ENCODE data around the gene SLC47A1. TPM values are rescaled to one million over a fixed set of nuclear protein-coding genes. Genes with fewer than 3 reads are reported as not detected.
"Not testable (repeated sequence)": the region's sequence is repeated elsewhere in the genome, so short reads cannot be mapped to it uniquely, and the experiment has no call there.

SLC47A1 gene
- total and polyA plus RNA-seq, 12 donors, result 0.62 to 20.3 (median 6.7) TPM

DNA sequence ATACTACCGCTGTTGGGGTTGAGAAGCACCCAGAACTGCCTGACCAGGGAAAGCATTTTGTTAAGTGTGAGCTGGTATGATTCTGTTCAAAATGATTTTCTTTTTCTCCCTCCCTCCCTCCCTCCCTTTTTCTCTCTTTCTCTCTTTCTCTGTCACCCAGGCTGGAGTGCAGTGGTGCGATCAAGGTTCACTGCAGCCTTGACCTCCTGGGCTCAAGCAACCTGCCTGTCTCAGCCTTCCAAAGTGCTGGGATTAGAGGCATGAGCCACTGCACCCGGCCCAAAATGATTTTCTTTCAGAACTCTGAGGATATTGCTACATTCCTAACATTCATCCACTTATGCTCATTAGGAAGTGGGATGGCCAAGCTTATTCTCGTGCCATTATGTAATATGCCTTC, 41.3 kb downstream of the SLC47A1 start:
- DNase-seq (no peak), ATAC-seq (no peak)
- TF ChIP-seq, protein P1, sequence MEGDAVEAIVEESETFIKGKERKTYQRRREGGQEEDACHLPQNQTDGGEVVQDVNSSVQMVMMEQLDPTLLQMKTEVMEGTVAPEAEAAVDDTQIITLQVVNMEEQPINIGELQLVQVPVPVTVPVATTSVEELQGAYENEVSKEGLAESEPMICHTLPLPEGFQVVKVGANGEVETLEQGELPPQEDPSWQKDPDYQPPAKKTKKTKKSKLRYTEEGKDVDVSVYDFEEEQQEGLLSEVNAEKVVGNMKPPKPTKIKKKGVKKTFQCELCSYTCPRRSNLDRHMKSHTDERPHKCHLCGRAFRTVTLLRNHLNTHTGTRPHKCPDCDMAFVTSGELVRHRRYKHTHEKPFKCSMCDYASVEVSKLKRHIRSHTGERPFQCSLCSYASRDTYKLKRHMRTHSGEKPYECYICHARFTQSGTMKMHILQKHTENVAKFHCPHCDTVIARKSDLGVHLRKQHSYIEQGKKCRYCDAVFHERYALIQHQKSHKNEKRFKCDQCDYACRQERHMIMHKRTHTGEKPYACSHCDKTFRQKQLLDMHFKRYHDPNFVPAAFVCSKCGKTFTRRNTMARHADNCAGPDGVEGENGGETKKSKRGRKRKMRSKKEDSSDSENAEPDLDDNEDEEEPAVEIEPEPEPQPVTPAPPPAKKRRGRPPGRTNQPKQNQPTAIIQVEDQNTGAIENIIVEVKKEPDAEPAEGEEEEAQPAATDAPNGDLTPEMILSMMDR (IDR thresholded peaks at IDR 0.05), result no peak
- H3K27ac ChIP-seq, result no peak overlapping the region
- intact Hi-C loops (cut with DNase I), result no loop called here
- no peaks in the 10 kb centered on the region for H3K9me3 ChIP-seq
- peaks cover 0 to 13% (median 13%) of the 10 kb centered on the region in 7 donors for H3K27me3 ChIP-seq
- WGBS, 2 donors, result 83 to 87% methylated on average over 4 of the region's 4 CpGs
- H3K36me3 ChIP-seq, result no peaks in the 10 kb centered on the region
- peaks cover 0 to 6% (median 0%) of the 10 kb centered on the region in 9 donors for H3K4me1 ChIP-seq
- no peak overlapping the region for H3K4me3 ChIP-seq

DNA sequence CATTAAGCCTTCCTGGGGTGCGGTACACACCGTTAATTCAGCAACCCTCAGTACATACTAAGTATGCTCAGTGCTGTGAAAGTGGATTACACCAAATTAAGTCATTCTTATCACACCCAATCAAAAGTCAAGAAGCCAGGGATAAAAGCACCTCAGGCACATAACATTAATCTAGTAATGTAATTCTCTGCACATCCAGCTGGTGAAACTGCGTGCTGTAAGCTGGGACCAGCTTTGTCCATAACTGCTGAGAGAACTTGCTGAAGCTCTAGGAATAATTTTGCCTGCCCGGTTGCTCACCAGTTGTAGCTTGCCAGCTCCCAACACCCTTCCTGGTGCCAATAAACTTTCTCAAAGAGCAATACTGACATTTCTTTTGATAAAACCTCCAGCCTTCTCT, 44.9 kb downstream of the SLC47A1 start:
- ATAC-seq, result no peak
- H3K4me3 ChIP-seq, result no peak overlapping the region
- peaks cover 0 to 31% (median 21%) of the 10 kb centered on the region in 7 donors for H3K27me3 ChIP-seq
- intact Hi-C loops (cut with DNase I), result no loop called here
- H3K27ac ChIP-seq, result no peak overlapping the region
- H3K9me3 ChIP-seq, result no peaks in the 10 kb centered on the region
- H3K4me1 ChIP-seq, result peaks cover 0 to 9% (median 0%) of the 10 kb centered on the region in 9 donors
- TF ChIP-seq, protein P1 (IDR thresholded peaks at IDR 0.05), result no peak
- no peak for DNase-seq
- 72 to 83% methylated on average over 4 of the region's 4 CpGs for WGBS, 2 donors
- H3K36me3 ChIP-seq, result no peaks in the 10 kb centered on the region

DNA sequence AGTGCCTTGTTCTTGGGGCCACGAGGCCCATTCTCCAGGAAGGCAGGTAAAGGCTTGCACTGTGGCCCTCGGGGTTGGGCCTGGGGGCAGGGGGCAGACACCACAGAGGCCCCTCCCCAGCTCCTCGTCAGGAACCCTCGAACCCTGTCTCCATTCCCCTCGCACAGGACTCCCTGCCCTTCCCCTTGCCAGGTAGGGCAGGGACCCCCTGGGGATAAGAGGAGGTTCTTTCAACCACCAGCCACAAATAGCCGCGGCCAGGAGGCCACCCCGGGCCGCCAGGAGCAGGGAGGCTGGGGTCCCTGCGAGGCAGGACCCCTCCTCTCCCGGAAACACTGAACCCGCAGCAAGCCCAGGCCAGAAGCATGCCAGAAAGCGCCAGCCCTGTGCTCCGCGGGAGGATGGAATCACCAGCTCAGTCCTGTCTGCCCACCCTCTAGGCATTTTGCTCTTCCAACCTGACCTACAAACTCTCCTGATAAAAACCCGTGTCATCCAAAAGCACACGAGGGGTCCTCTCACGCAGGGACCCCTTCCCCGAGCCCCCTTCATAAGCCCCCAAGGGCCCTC, 45.6 kb downstream of the SLC47A1 start:
- intact Hi-C loops (cut with DNase I), result no loop called here
- Histone ChIP-seq H3K4me1 (peaks cover 0 to 9% (median 0%) of the 10 kb centered on the region in 9 donors), H3K9me3 (no peaks in the 10 kb centered on the region), H3K27me3 (peaks cover 0 to 31% (median 21%) of the 10 kb centered on the region in 7 donors), H3K27ac (no peak overlapping the region), H3K4me3 (peak overlapping the region in 7 of 10 donors; percentile 40 to 52 (median 47)), H3K36me3 (no peaks in the 10 kb centered on the region)
- ATAC-seq (peak in 1 of 8 donors; percentile 43), DNase-seq (no peak)
- 35 to 40% methylated on average over 19 of the region's 19 CpGs for WGBS, 2 donors
- TF ChIP-seq, protein P1 (IDR thresholded peaks at IDR 0.05), result no peak

DNA sequence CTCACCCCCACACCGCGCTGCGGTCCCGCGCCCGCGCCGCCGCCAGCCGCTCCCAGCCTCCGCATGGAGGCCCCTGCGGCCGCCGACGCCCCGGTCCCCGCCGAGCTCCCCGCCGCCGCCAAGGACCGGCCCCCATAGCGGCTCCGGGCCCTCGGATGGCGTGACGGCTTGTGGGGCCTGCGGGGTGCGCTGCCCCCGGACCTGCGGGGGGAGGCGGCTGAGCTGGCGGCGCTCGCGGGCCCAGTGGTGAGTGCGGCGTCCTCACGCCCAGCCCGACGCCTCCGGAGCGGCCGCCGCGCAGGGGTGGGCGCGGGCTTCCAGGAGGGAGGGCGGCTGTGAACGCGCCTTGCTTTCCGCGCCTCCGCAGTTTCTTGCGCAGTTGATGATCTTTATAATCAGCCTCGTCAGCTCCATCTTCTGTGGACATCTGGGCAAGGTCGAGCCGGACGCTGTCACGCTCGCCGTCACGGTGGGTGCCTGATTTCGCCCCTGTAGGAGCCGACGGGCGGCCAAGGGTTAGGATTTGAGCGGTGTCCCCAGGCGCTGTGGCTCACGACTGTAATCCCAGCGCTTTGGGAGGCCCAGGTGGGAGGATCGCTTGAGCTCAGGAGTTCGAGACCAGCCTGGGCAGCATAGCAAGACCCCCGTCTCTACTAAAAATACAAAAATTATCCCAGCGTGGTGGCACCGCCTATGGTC, 46.4 kb downstream of the SLC47A1 start:
- Histone ChIP-seq H3K9me3 (no peaks in the 10 kb centered on the region), H3K36me3 (no peaks in the 10 kb centered on the region), H3K27me3 (peaks cover 0 to 31% (median 21%) of the 10 kb centered on the region in 7 donors), H3K4me3 (peak overlapping the region in 9 of 10 donors; percentile 40 to 52 (median 46)), H3K27ac (peak overlapping the region in 1 of 10 donors; percentile 22), H3K4me1 (peaks cover 0 to 9% (median 0%) of the 10 kb centered on the region in 9 donors)
- TF ChIP-seq, protein P1 (IDR thresholded peaks at IDR 0.05), result no peak
- 9 to 12% methylated on average over 57 to 76 of the region's 76 CpGs for WGBS, 2 donors
- ATAC-seq, result peak in 6 of 8 donors; percentile 39 to 75 (median 60)
- intact Hi-C loops (cut with DNase I), result loop anchor here in 1 of 10 donors (5.0 kb wide), 1 partner anchor 53 kb away; no protein-coding TSS in a partner anchor
- peak in 1 of 2 donors; percentile 17 for DNase-seq

DNA sequence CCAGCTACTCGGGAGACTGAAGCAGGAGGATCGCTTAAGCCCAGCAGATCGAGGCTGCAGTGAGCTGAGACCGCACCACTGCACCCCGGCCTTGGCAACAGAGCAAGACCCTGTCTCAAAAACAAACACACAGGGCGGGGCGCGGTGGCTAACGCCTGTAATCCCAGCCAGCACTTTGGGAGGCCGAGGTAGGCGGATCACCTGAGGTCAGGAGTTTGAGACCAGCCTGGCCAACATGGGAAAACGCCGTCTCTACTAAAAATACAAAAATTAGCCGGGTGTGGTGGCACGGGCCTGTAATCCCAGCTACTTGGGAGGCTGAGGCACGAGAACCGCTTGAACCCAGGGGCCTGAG, 46.9 kb downstream of the SLC47A1 start:
- WGBS, 2 donors, result 95 to 96% methylated on average over 17 of the region's 17 CpGs
- H3K4me1 ChIP-seq, H3K36me3 ChIP-seq, DNase-seq, H3K27ac ChIP-seq, ATAC-seq, H3K9me3 ChIP-seq: not testable (repeated sequence)
- intact Hi-C loops (cut with DNase I), result loop anchor here in 1 of 10 donors (5.0 kb wide), 1 partner anchor 53 kb away; no protein-coding TSS in a partner anchor
- Histone ChIP-seq H3K27me3 (peaks cover 0 to 31% (median 21%) of the 10 kb centered on the region in 7 donors), H3K4me3 (peak overlapping the region in 6 of 10 donors; percentile 40 to 52 (median 46))

DNA sequence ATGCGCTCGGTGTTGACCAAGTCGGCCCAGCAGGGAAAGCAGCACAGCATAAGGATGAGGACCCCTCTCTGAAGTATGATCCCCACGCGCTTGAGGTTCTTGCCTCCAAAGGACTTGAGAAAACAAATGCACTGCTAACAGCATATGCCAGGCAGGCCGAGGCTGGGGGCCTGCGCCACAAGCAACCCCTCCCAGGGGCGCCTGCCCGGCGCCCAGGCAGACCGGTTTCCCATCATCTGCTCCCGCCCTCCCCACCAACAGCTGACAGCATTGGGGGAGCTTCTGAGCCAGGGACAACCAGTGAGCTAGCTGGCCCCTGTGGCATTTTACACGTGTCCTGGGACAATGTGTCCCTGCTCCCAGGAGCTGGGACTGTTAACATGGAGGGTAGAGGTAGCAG, 48.5 kb downstream of the SLC47A1 start:
- intact Hi-C loops (cut with DNase I), result loop anchor here in 1 of 10 donors (5.0 kb wide), 1 partner anchor 55 kb away; no protein-coding TSS in a partner anchor
- whole genome bisulfite sequencing, 2 donors, result 92 to 95% methylated on average over 10 to 13 of the region's 13 CpGs
- not testable (repeated sequence) for H3K27ac ChIP-seq

More for the DNA sequence above, 48.5 kb downstream of the SLC47A1 start:
- DNase-seq, ATAC-seq, H3K36me3 ChIP-seq, H3K4me3 ChIP-seq, H3K9me3 ChIP-seq, H3K4me1 ChIP-seq: not testable (repeated sequence)
- H3K27me3 ChIP-seq, result peaks cover 0 to 31% (median 21%) of the 10 kb centered on the region in 7 donors
